GM12875 (cell line): ENCODE results near the gene DUSP6.

Experiments used
- H3K4me3 ChIP-seq: one replicate; pipeline ENCODE4 v1.5.1; 2011; ENCODE audit warnings: low read depth, low read length, control low read depth
- TF ChIP-seq, protein P1 (sequence below): IDR thresholded peaks from 2 replicates; pipeline ENCODE4 v1.5.1; 2011; ENCODE audit warnings: low read depth, mild to moderate bottlenecking, control low read depth, inconsistent platforms, low read length, moderate library complexity, borderline replicate concordance; ENCODE audit not compliant: insufficient read depth

The DUSP6 gene

GRCh38 chr12:89383235-89384049 lies 31.1 kb upstream of the DUSP6 start:
- H3K4me3 ChIP-seq: no peak overlapping the region
- TF ChIP-seq, protein P1, sequence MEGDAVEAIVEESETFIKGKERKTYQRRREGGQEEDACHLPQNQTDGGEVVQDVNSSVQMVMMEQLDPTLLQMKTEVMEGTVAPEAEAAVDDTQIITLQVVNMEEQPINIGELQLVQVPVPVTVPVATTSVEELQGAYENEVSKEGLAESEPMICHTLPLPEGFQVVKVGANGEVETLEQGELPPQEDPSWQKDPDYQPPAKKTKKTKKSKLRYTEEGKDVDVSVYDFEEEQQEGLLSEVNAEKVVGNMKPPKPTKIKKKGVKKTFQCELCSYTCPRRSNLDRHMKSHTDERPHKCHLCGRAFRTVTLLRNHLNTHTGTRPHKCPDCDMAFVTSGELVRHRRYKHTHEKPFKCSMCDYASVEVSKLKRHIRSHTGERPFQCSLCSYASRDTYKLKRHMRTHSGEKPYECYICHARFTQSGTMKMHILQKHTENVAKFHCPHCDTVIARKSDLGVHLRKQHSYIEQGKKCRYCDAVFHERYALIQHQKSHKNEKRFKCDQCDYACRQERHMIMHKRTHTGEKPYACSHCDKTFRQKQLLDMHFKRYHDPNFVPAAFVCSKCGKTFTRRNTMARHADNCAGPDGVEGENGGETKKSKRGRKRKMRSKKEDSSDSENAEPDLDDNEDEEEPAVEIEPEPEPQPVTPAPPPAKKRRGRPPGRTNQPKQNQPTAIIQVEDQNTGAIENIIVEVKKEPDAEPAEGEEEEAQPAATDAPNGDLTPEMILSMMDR: no peak

DNA sequence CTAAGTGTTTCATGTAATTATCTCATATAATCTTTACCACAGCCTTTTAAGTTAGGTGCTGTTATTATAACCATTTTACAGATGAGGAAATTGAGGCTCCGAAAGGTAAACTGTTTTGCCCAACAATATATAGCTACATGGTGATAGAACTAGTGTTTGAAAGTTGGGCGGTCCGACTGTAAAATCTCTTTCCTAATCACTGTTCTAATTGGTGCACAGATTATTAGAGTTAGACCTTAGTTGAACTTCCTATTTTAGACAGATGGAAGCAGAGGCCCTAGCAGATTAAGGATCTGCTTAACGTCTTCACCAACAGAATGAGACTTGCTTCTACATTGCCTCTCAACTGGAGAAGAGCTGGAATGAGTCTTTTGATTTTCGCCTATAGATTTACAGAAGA lies 30.0 kb upstream of the DUSP6 start:
- TF ChIP-seq, protein P1: no peak
- H3K4me3 ChIP-seq: no peak overlapping the region

DNA sequence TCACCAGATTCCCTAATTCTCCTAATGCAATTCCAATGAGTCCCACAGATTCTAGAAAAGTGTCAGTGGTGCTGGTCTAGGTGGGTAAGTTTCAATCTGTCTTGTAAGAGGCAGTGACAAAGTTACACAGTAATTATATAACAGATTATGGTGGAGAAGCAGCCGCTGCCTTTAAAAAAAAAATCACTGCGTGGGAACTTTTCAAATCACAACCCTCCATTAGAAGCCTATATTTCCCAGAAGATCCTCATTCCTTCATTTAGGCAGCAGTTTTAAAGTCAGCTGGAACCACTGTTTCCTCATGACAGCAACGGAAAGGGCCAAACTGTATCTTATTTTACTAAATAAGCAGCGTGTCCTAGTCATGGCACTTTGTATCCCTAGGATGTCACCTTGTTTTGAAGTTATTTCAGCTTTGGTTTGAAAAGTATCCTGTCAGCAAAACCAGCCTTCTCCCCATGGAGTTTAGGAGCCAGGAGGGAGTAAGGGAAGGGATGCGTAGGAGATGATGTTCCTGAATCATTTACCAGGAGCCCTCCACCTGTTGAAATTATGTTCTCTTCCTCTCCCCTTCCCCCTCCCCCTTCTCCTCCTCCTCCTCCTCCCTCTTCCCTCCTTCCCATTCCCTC lies 27.7 kb upstream of the DUSP6 start:
- TF ChIP-seq, protein P1: no peak
- H3K4me3 ChIP-seq: no peak overlapping the region

GRCh38 chr12:89379148-89379838 lies 27.0 kb upstream of the DUSP6 start:
- no peak overlapping the region for H3K4me3 ChIP-seq
- TF ChIP-seq, protein P1: no peak

- TF ChIP-seq, protein P1: no peak
- H3K4me3 ChIP-seq: no peak overlapping the region
Observed at GRCh38 chr12:89376844-89377243, 24.5 kb upstream of the DUSP6 start.

DNA sequence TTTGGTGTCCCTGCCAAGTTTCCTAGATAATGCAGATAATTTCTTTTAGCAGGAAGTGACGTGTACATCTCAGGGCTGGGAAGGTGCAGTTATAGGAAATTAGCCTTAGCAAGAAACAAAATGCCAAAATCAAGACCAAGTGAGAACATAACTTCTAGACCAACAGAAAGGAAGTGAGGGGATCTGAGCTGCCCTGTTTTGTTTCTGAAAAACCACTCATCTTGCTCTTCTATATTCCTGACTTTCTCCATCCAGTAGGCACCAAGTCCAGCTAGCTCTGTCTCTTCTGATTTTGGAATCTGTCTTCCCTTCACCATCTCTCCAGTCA lies 23.9 kb upstream of the DUSP6 start:
- H3K4me3 ChIP-seq: no peak overlapping the region
- TF ChIP-seq, protein P1: no peak
